Progenitor cell of endocrine pancreas (in vitro differentiated cells): ENCODE measurements around the gene ADSS1. TPM values are rescaled to one million over a fixed set of nuclear protein-coding genes. Genes with fewer than 3 reads are reported as not detected.

Experiments used
- DNase-seq: peaks from one replicate; pipeline ENCODE4 v3.0.0; 2021; ENCODE audit warnings: low spot score; ENCODE audit not compliant: unreplicated experiment
- H3K27ac Mint-ChIP-seq: 2 replicates; pipeline ENCODE4 v1.8.0; 2021; ENCODE audit warnings: mild to moderate bottlenecking, moderate library complexity, mixed read lengths
- H3K27me3 Mint-ChIP-seq: 2 replicates; pipeline ENCODE4 v1.8.0; 2021; ENCODE audit warnings: mixed read lengths
- H3K36me3 Mint-ChIP-seq: 2 replicates; pipeline ENCODE4 v1.8.0; 2022; ENCODE audit warnings: mixed read lengths; ENCODE audit not compliant: insufficient read depth
- H3K4me1 Mint-ChIP-seq: 2 replicates; pipeline ENCODE4 v1.8.0; 2021; ENCODE audit warnings: low read depth, mixed read lengths
- H3K4me3 Mint-ChIP-seq: 2 replicates; pipeline ENCODE4 v1.8.0; 2021; ENCODE audit warnings: low read depth, mild to moderate bottlenecking, moderate library complexity, mixed read lengths
- H3K9me3 Mint-ChIP-seq: 2 replicates; pipeline ENCODE4 v1.8.0; 2021; ENCODE audit warnings: low read depth, mixed read lengths
- CTCF ChIP-seq: fragments of 200-600 bp; sonication (generic); IDR thresholded peaks from one replicate; pipeline ENCODE4 v1.5.0; 2021; ENCODE audit warnings: antibody characterized with exemption, mild to moderate bottlenecking; ENCODE audit not compliant: unreplicated experiment
- total RNA-seq: library from RNA; stranded (reverse); gene quantifications from 2 replicates; pipeline ENCODE4 v1.2.1, GENCODE V29; 2021

Gene ADSS1
- total RNA-seq, 1 donor from 2014 or later: 8.9 TPM

GRCh38 chr14:104702106-104702505, 21.9 kb upstream of the ADSS1 start:
- Mint-ChIP-seq H3K4me3 (no peak overlapping the region), H3K36me3 (peaks cover 13% of the 10 kb centered on the region), H3K27ac (no peak overlapping the region), H3K9me3 (no peaks in the 10 kb centered on the region), H3K27me3 (no peaks in the 10 kb centered on the region), H3K4me1 (no peaks in the 10 kb centered on the region)
- no peak for TF ChIP-seq CTCF
- no peak for DNase-seq

DNA sequence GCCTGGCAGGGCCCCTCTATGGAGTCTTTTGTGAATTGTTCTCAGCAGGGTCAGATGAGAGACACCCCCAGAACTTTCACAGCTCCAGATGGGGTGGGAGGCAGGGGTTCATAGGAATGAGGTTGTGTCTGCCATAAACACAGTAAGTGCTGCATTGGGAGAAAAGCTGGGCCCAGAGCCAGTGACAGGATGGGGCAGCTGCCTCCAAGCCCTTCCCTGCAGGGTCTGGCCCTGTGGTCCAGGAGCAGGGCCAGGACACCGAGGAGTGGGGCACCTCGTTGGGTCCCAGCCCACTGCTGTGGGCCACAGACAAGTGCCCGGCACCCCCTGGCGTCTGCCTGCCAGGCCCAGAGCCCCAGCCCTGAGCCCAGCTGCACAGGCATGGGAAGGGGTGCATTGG, 21.4 kb upstream of the ADSS1 start:
- H3K9me3 Mint-ChIP-seq: no peaks in the 10 kb centered on the region
- no peak for DNase-seq
- peaks cover 13% of the 10 kb centered on the region for H3K36me3 Mint-ChIP-seq
- no peak overlapping the region for H3K4me3 Mint-ChIP-seq
- H3K27me3 Mint-ChIP-seq: no peaks in the 10 kb centered on the region
- H3K4me1 Mint-ChIP-seq: no peaks in the 10 kb centered on the region
- no peak for TF ChIP-seq CTCF
- no peak overlapping the region for H3K27ac Mint-ChIP-seq

- no peak overlapping the region for H3K4me3 Mint-ChIP-seq
- TF ChIP-seq CTCF: no peak
- H3K9me3 Mint-ChIP-seq: no peaks in the 10 kb centered on the region
Observed at GRCh38 chr14:104703269-104703668, 20.8 kb upstream of the ADSS1 start.

DNA sequence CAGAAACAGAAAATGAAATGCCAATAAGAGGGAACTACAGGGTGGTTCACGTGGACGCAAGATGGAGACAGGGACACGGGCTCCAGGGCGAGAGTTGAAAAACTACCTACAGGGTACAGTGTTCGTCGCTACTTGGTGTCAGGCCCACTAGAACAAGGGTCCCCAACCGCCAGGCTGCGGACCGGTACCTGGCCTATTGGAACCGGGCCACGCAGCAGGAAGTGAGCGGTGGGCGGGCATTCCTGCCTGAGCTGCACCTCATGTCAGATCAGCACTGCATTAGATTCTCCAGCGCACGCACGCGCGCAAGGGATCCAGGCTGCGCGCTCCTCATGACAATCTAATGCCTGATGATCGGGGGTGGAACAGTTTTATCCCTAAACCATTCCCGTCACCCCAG, 19.8 kb upstream of the ADSS1 start:
- TF ChIP-seq CTCF: no peak
- Mint-ChIP-seq H3K36me3 (peaks cover 13% of the 10 kb centered on the region), H3K9me3 (no peaks in the 10 kb centered on the region), H3K27me3 (no peaks in the 10 kb centered on the region), H3K27ac (no peak overlapping the region), H3K4me1 (no peaks in the 10 kb centered on the region), H3K4me3 (no peak overlapping the region)
- DNase-seq: no peak

More at GRCh38 chr14:104703269-104703668, 20.8 kb upstream of the ADSS1 start:
- Mint-ChIP-seq H3K27ac (no peak overlapping the region), H3K36me3 (peaks cover 13% of the 10 kb centered on the region), H3K27me3 (no peaks in the 10 kb centered on the region), H3K4me1 (no peaks in the 10 kb centered on the region)
- no peak for DNase-seq

- no peak for TF ChIP-seq CTCF
- no peak overlapping the region for H3K4me3 Mint-ChIP-seq
- H3K36me3 Mint-ChIP-seq: peaks cover 16% of the 10 kb centered on the region
- no peaks in the 10 kb centered on the region for H3K9me3 Mint-ChIP-seq
- no peaks in the 10 kb centered on the region for H3K4me1 Mint-ChIP-seq
- no peak for DNase-seq
- H3K27ac Mint-ChIP-seq: no peak overlapping the region
- no peaks in the 10 kb centered on the region for H3K27me3 Mint-ChIP-seq
Observed at GRCh38 chr14:104705340-104706047, 18.5 kb upstream of the ADSS1 start.
